Measurements from ENCODE around the gene SLC16A12.

Gene SLC16A12

DNA sequence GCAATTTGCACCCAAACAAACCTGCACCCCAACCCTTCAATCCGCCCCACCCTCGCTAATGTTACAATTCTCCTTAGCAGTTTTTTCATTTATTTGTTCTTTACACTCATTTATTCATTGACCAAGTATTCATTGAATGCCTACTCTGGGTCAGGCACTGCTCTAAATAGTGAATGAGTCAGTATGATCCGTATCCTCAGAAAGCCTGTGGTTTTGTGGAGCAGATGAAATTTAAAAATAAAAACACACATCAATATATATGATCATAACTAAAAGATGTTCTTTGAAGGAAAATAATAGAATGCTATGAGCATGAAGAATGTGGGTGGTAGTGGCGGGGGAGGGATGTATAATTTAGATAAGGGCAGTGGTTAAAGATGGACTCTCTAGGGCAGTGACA lies 107.8 kb downstream of the SLC16A12 start:
- no peak for TF ChIP-seq EZH2 (IDR thresholded peaks at IDR 0.05; ENCODE audit: borderline replicate concordance, low read length)
- TF ChIP-seq, protein P1, sequence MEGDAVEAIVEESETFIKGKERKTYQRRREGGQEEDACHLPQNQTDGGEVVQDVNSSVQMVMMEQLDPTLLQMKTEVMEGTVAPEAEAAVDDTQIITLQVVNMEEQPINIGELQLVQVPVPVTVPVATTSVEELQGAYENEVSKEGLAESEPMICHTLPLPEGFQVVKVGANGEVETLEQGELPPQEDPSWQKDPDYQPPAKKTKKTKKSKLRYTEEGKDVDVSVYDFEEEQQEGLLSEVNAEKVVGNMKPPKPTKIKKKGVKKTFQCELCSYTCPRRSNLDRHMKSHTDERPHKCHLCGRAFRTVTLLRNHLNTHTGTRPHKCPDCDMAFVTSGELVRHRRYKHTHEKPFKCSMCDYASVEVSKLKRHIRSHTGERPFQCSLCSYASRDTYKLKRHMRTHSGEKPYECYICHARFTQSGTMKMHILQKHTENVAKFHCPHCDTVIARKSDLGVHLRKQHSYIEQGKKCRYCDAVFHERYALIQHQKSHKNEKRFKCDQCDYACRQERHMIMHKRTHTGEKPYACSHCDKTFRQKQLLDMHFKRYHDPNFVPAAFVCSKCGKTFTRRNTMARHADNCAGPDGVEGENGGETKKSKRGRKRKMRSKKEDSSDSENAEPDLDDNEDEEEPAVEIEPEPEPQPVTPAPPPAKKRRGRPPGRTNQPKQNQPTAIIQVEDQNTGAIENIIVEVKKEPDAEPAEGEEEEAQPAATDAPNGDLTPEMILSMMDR (IDR thresholded peaks at IDR 0.05; ENCODE audit: low read length): no peak
- H3K4me2 ChIP-seq (ENCODE audit: low read length): no peak overlapping the region

DNA sequence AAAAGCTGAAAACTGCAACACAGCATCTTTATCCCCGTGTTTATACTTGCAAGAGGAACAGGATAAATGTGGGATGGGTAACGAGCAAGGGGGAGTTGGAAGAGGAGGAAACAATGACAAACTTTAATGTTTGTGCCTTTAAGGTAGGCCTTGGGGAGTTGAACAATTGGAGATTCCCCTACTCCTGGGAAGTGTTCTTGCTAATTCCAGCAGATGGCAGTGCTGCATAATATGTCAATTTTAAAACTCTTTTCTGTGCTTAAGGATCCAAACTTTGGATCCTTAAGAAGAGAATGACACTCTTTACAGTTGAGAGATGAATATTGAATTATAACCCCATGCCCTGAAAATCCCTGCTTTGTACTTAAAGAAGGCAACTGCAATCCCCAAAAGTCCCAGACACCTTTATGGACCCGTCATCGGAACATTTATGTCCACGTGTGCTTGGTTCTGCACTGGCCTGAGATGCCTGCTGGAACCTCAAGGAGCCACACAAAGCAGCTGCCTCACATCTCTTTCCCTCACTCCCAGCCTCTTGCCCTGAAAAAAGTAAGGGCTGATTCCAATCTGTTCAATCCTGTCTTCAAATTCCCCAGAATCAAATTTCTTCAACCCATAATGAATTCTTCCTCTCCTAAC lies 109.0 kb downstream of the SLC16A12 start:
- H3K4me2 ChIP-seq (ENCODE audit: low read length): no peak overlapping the region
- no peaks in the 10 kb centered on the region for H3F3A ChIP-seq (ENCODE audit: insufficient read depth, low read length)
- H3K36me3 ChIP-seq (ENCODE audit: insufficient read depth, low read length): no peaks in the 10 kb centered on the region
- no peaks in the 10 kb centered on the region for H3K79me2 ChIP-seq (ENCODE audit: insufficient read depth, low read length)
- no peaks in the 10 kb centered on the region for H3K27me3 ChIP-seq (ENCODE audit: insufficient read depth, low read length)
- H3K9me3 ChIP-seq (ENCODE audit: low read length): no peaks in the 10 kb centered on the region
- no peaks in the 10 kb centered on the region for H3K9me2 ChIP-seq (ENCODE audit: low read depth, low read length)
- no peaks in the 10 kb centered on the region for H3K4me1 ChIP-seq (ENCODE audit: insufficient read depth, low read length, severe bottlenecking)
- H3K27ac ChIP-seq (ENCODE audit: low read depth, low read length, poor library complexity, severe bottlenecking): no peak overlapping the region
- no peaks in the 10 kb centered on the region for H4K20me1 ChIP-seq (ENCODE audit: insufficient read depth, low read length)
- no peak overlapping the region for H2AFZ ChIP-seq (ENCODE audit: low read length)
- H3K9ac ChIP-seq (ENCODE audit: low read length): no peak overlapping the region
- TF ChIP-seq, protein P1 (IDR thresholded peaks at IDR 0.05; ENCODE audit: low read length): peak; percentile 48
- TF ChIP-seq EZH2 (IDR thresholded peaks at IDR 0.05; ENCODE audit: borderline replicate concordance, low read length): no peak
- no peak overlapping the region for H3K4me3 ChIP-seq (ENCODE audit: low read depth, low read length, poor library complexity, severe bottlenecking)

More for the DNA sequence above, 107.8 kb downstream of the SLC16A12 start:
- H3K9me2 ChIP-seq (ENCODE audit: low read depth, low read length): no peaks in the 10 kb centered on the region
- no peak overlapping the region for H3K4me3 ChIP-seq (ENCODE audit: low read depth, low read length, poor library complexity, severe bottlenecking)
- no peak overlapping the region for H3K27ac ChIP-seq (ENCODE audit: low read depth, low read length, poor library complexity, severe bottlenecking)
- no peak overlapping the region for H2AFZ ChIP-seq (ENCODE audit: low read length)
- H3K9ac ChIP-seq (ENCODE audit: low read length): no peak overlapping the region
- H3F3A ChIP-seq (ENCODE audit: insufficient read depth, low read length): no peaks in the 10 kb centered on the region
- H4K20me1 ChIP-seq (ENCODE audit: insufficient read depth, low read length): no peaks in the 10 kb centered on the region
- no peaks in the 10 kb centered on the region for H3K79me2 ChIP-seq (ENCODE audit: insufficient read depth, low read length)
- H3K27me3 ChIP-seq (ENCODE audit: insufficient read depth, low read length): no peaks in the 10 kb centered on the region
- no peaks in the 10 kb centered on the region for H3K4me1 ChIP-seq (ENCODE audit: insufficient read depth, low read length, severe bottlenecking)
- H3K36me3 ChIP-seq (ENCODE audit: insufficient read depth, low read length): no peaks in the 10 kb centered on the region
- no peaks in the 10 kb centered on the region for H3K9me3 ChIP-seq (ENCODE audit: low read length)

- Histone ChIP-seq H3K9me3 (ENCODE audit: low read length) (no peaks in the 10 kb centered on the region), H3K9ac (ENCODE audit: low read length) (no peak overlapping the region), H4K20me1 (ENCODE audit: insufficient read depth, low read length) (no peaks in the 10 kb centered on the region), H2AFZ (ENCODE audit: low read length) (no peak overlapping the region), H3K79me2 (ENCODE audit: insufficient read depth, low read length) (no peaks in the 10 kb centered on the region), H3K27ac (ENCODE audit: low read depth, low read length, poor library complexity, severe bottlenecking) (no peak overlapping the region), H3K4me2 (ENCODE audit: low read length) (no peak overlapping the region), H3K4me3 (ENCODE audit: low read depth, low read length, poor library complexity, severe bottlenecking) (no peak overlapping the region), H3K36me3 (ENCODE audit: insufficient read depth, low read length) (no peaks in the 10 kb centered on the region), H3K27me3 (ENCODE audit: insufficient read depth, low read length) (no peaks in the 10 kb centered on the region), H3K4me1 (ENCODE audit: insufficient read depth, low read length, severe bottlenecking) (no peaks in the 10 kb centered on the region), H3F3A (ENCODE audit: insufficient read depth, low read length) (no peaks in the 10 kb centered on the region), H3K9me2 (ENCODE audit: low read depth, low read length) (no peaks in the 10 kb centered on the region)
- no peak for TF ChIP-seq EZH2 (IDR thresholded peaks at IDR 0.05; ENCODE audit: borderline replicate concordance, low read length)
- TF ChIP-seq, protein P1 (IDR thresholded peaks at IDR 0.05; ENCODE audit: low read length): no peak
These were observed 110.4 kb downstream of the SLC16A12 start for GRCh38 chr10:89425000-89425399.

Data from OCI-LY1 (cell line).